GM12878 (cell line): ENCODE data around the gene LMX1A. TPM values are rescaled to one million over a fixed set of nuclear protein-coding genes. Genes with fewer than 3 reads are reported as not detected.

Experiments
- ATAC-seq: fragments of 200-7000 bp; cut with Tn5 transposase; 3 replicates; pipeline ENCODE4 v1.9.1; 2020; ENCODE audit warnings: mild to moderate bottlenecking, moderate library complexity
- BruUV-seq: library from RNA; stranded (reverse); fragments of 400-500 nt; replicated peaks from 2 replicates; lab custom pipeline; 2021; lab: Mats Ljungman, UMichigan
- CTCF ChIA-PET: fragments of 300-600 bp; sonication (Branson Sonifier 250); formaldehyde crosslinking; extraction: SDS; loops from one replicate; lab custom pipeline; 2021; ENCODE audit warnings: inconsistent platforms; lab: Yijun Ruan, JAX
- POLR2A ChIA-PET: fragments of 350-600 bp; formaldehyde crosslinking; extraction: SDS; loops from one replicate; lab custom pipeline; 2021; ENCODE audit warnings: inconsistent platforms; lab: Charles Lee
- RAD21 ChIA-PET: fragments of 300-600 bp; sonication (Branson Sonifier 250); formaldehyde crosslinking; loops from one replicate; lab custom pipeline; 2023; ENCODE audit warnings: antibody characterized with exemption; ENCODE audit not compliant: unreplicated experiment; lab: Charles Lee
- SMC1A ChIA-PET: fragments of 300-600 bp; sonication (Branson Sonifier 250); formaldehyde crosslinking; loops from one replicate; lab custom pipeline; 2023; ENCODE audit not compliant: unreplicated experiment, uncharacterized antibody; lab: Charles Lee
- DNase-seq: peaks from one replicate; pipeline ENCODE4 v3.0.0-alpha.2; 2011; ENCODE audit warnings: low read depth, low spot score
- FAIRE-seq: peaks from 3 replicates; lab custom pipeline; 2011; peaks lifted over from hg19 to GRCh38; lab: Jason Lieb, UNC
- H2AFZ ChIP-seq: 2 replicates; pipeline ENCODE4 v1.6.0; 2011; ENCODE audit warnings: low read depth, low read length, control low read depth; ENCODE audit not compliant: control insufficient read depth
- H3K27ac ChIP-seq: 2 replicates; pipeline ENCODE4 v1.5.1; 2011; ENCODE audit warnings: control low read depth; ENCODE audit not compliant: control insufficient read depth, insufficient read depth
- H3K27me3 ChIP-seq, 2 experiments: replicated peaks in 1 of 2; 2 replicates each; pipeline versions ENCODE4 v1.6.0 to v1.6.1; 2011; ENCODE audit warnings: low read length in 1 of 2; ENCODE audit not compliant: control insufficient read depth in 2 of 2, insufficient read depth in 2 of 2
- H3K36me3 ChIP-seq, 2 experiments: 2 replicates each; pipeline ENCODE4 v1.5.1; 2011; ENCODE audit warnings: low read length in 1 of 2; ENCODE audit not compliant: control insufficient read depth in 2 of 2, insufficient read depth in 2 of 2
- H3K4me1 ChIP-seq: 2 replicates; pipeline ENCODE4 v1.6.1; 2011; ENCODE audit warnings: mild to moderate bottlenecking, low read length, moderate library complexity, mixed read lengths; ENCODE audit not compliant: control insufficient read depth, insufficient read depth
- H3K4me2 ChIP-seq: 2 replicates; pipeline ENCODE4 v1.6.0; 2011; ENCODE audit warnings: control low read depth; ENCODE audit not compliant: control insufficient read depth, insufficient read depth
- H3K4me3 ChIP-seq: fragments of 200-600 bp; sonication (generic); 2 replicates; pipeline ENCODE4 v1.5.1; 2016
- H3K79me2 ChIP-seq: 2 replicates; pipeline ENCODE4 v1.6.0; 2011; ENCODE audit warnings: low read length; ENCODE audit not compliant: control insufficient read depth, insufficient read depth
- H3K9ac ChIP-seq: 2 replicates; pipeline ENCODE4 v1.8.0; 2011; ENCODE audit warnings: low read length, control low read depth, mixed read lengths; ENCODE audit not compliant: control insufficient read depth, insufficient read depth
- H3K9me3 ChIP-seq: replicated peaks from 3 replicates; pipeline ENCODE4 v1.5.1; 2011; ENCODE audit warnings: mild to moderate bottlenecking, low read length; ENCODE audit not compliant: control insufficient read depth, insufficient read depth
- H4K20me1 ChIP-seq: 2 replicates; pipeline ENCODE4 v1.6.0; 2011; ENCODE audit not compliant: control insufficient read depth, insufficient read depth
- ATF3 ChIP-seq: IDR thresholded peaks from 2 replicates; pipeline ENCODE4 v1.6.1; 2011; ENCODE audit warnings: low read depth, mild to moderate bottlenecking, low read length, moderate library complexity, borderline replicate concordance; ENCODE audit errors: extremely low read depth
- CREM ChIP-seq: IDR thresholded peaks from 2 replicates; pipeline ENCODE4 v1.6.1; 2014; ENCODE audit warnings: antibody characterized with exemption, low read depth
- ETV6 ChIP-seq, 2 experiments: fragments of 450-650 bp in 1 of 2; IDR thresholded peaks in 1 of 2; conservative IDR thresholded peaks in 1 of 2; 2 replicates each; pipeline ENCODE4 v1.6.1; 2014; ENCODE audit warnings: antibody characterized with exemption in 1 of 2, borderline replicate concordance in 1 of 2, low read depth in 1 of 2, mild to moderate bottlenecking in 1 of 2, moderate library complexity in 1 of 2
- EZH2 ChIP-seq: IDR thresholded peaks from 2 replicates; pipeline ENCODE4 v1.6.1; 2012; ENCODE audit warnings: low read depth, mild to moderate bottlenecking, control low read depth, inconsistent platforms, low read length, borderline replicate concordance; ENCODE audit not compliant: control insufficient read depth
- FOXK2 ChIP-seq: fragments of 450-650 bp; IDR thresholded peaks from 2 replicates; pipeline ENCODE4 v1.6.1; 2017; ENCODE audit warnings: mild to moderate bottlenecking, moderate library complexity
- GABPA ChIP-seq: IDR thresholded peaks from 2 replicates; pipeline ENCODE4 v1.6.1; 2014; ENCODE audit warnings: antibody characterized with exemption, low read depth, mild to moderate bottlenecking, inconsistent platforms
- NFIC ChIP-seq: IDR thresholded peaks from 2 replicates; pipeline ENCODE4 v1.6.1; 2012; ENCODE audit warnings: low read depth, mild to moderate bottlenecking, inconsistent platforms, low read length, moderate library complexity
- NFYA ChIP-seq: IDR thresholded peaks from 2 replicates; pipeline ENCODE4 v1.6.1; 2011; ENCODE audit warnings: low read depth, mild to moderate bottlenecking, low read length, improper control_type of control experiment, borderline replicate concordance
- WGBS: methylation state at CpG from one replicate; pipeline ENCODE4 v1.1.6; 2016; ENCODE audit warnings: low lambda C conversion rate; ENCODE audit not compliant: insufficient replicate concordance, insufficient coverage; ENCODE audit errors: missing lambda C conversion rate; 5-methylcytosine and 5-hydroxymethylcytosine counted together
- in situ Hi-C: fragments of 300-500 bp; cut with MboI; formaldehyde crosslinking; loops from 9 replicates; pipeline ENCODE4 v1.14.3; 2018; ENCODE audit warnings: mixed read lengths
- intact Hi-C: fragments of 100-400 bp; cut with micrococcal nuclease; formaldehyde crosslinking; loops from one replicate; pipeline ENCODE4 v1.14.2; 2022; ENCODE audit not compliant: unreplicated experiment
- polyA plus RNA-seq, 11 experiments: library from polyadenylated mRNA; depleted of rRNA in 4 of 11; unstranded in 6 of 11; stranded (reverse) in 5 of 11; fragments of >200 nt; fragmentation: Nextera tagmentation in 4 of 11; fragmentation: Illumina TruSeq in 1 of 11; extraction: Ambion mirVana in 4 of 11; extraction: Trizol in 1 of 11; gene quantifications; 1 replicate in 1 of 11; 2 replicates in 10 of 11; pipeline versions ENCODE4 v1.2.1 to v1.2.3, GENCODE V29; 2011 to 2016; ENCODE audit warnings: inconsistent platforms in 2 of 11, missing spikeins in 2 of 11, low read depth in 1 of 11
- total RNA-seq, 4 experiments: library from RNA; depleted of rRNA in 3 of 4; stranded (reverse); fragments of >200 nt in 3 of 4; fragmentation: Illumina TruSeq in 1 of 4; extraction: Trizol in 1 of 4; gene quantifications; 2 replicates each; pipeline versions ENCODE4 v1.2.1 to v1.2.3, GENCODE V29; 2013 to 2021
- TF ChIP-seq, protein P1 (sequence below): IDR thresholded peaks from 2 replicates; pipeline ENCODE4 v1.6.1; 2011; ENCODE audit warnings: borderline replicate concordance, low read depth, mild to moderate bottlenecking, moderate library complexity, mixed read lengths, low read length; ENCODE audit not compliant: insufficient read depth; ENCODE audit errors: extremely low read length

Gene LMX1A
- total and polyA plus RNA-seq, 10 of the 15 experiments (the other 5 are each of a cell fraction or from before 2014, with no cell fraction given): not detected

- in situ Hi-C loops (no loop called here), intact Hi-C loops (no loop called here)
- Histone ChIP-seq H3K27me3 (no peaks in the 10 kb centered on the region), H3K4me2 (no peak overlapping the region), H3K36me3 (no peaks in the 10 kb centered on the region), H3K9ac (no peak overlapping the region), H3K27ac (no peak overlapping the region), H3K4me3 (no peak overlapping the region), H2AFZ (no peak overlapping the region), H3K79me2 (no peaks in the 10 kb centered on the region), H3K4me1 (no peaks in the 10 kb centered on the region), H4K20me1 (no peaks in the 10 kb centered on the region), H3K9me3 (no peaks in the 10 kb centered on the region)
- CTCF ChIA-PET: no interaction called here
- no peak for ATAC-seq
- no peak for TF ChIP-seq ATF3
- TF ChIP-seq CREM: no peak
- no peak for TF ChIP-seq ETV6 (conservative IDR thresholded peaks at IDR 0.05 in 1 of 2, IDR thresholded peaks at IDR 0.05 in 1 of 2; ENCODE audit: borderline replicate concordance in 1 of 2, low read depth in 1 of 2)
- no peak for TF ChIP-seq GABPA
- no peak for TF ChIP-seq EZH2
- TF ChIP-seq FOXK2: no peak
- SMC1A ChIA-PET: no interaction called here
- FAIRE-seq: no peak
- BruUV-seq: no TSS peak
- DNase-seq: no peak
- RAD21 ChIA-PET: no interaction called here
- WGBS: 13% methylated on average over 3 of the region's 3 CpGs
- POLR2A ChIA-PET: no interaction called here
These were observed 131.5 kb downstream of the LMX1A start for GRCh38 chr1:165225062-165225461.

GRCh38 chr1:165224504-165224903, 132.0 kb downstream of the LMX1A start:
- 28% methylated on average over 2 of the region's 2 CpGs for WGBS
- ATAC-seq: no peak
- Histone ChIP-seq H2AFZ (no peak overlapping the region), H3K36me3 (no peaks in the 10 kb centered on the region), H3K9me3 (no peaks in the 10 kb centered on the region), H3K27me3 (no peaks in the 10 kb centered on the region), H3K4me2 (no peak overlapping the region), H3K27ac (no peak overlapping the region), H3K9ac (no peak overlapping the region), H3K4me3 (no peak overlapping the region), H4K20me1 (no peaks in the 10 kb centered on the region), H3K4me1 (no peaks in the 10 kb centered on the region), H3K79me2 (no peaks in the 10 kb centered on the region)
- in situ Hi-C loops: no loop called here
- RAD21 ChIA-PET: no interaction called here
- no peak for DNase-seq
- SMC1A ChIA-PET: no interaction called here
- POLR2A ChIA-PET: no interaction called here
- intact Hi-C loops: no loop called here
- TF ChIP-seq NFYA (no peak), NFIC (no peak)
- TF ChIP-seq, protein P1, sequence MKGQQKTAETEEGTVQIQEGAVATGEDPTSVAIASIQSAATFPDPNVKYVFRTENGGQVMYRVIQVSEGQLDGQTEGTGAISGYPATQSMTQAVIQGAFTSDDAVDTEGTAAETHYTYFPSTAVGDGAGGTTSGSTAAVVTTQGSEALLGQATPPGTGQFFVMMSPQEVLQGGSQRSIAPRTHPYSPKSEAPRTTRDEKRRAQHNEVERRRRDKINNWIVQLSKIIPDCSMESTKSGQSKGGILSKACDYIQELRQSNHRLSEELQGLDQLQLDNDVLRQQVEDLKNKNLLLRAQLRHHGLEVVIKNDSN: no peak
- no peak for FAIRE-seq
- CTCF ChIA-PET: no interaction called here
- no TSS peak for BruUV-seq
